Activated T-cell treated with anti-CD3 and anti-CD28 coated beads, Interleukin-2, amount 50 U/mL, for 72 hours (primary cell): ENCODE results near the gene MPI. TPM values are rescaled to one million over a fixed set of nuclear protein-coding genes. Genes with fewer than 3 reads are reported as not detected.
A peak's percentile ranks its signal among the peaks of the same experiment; 100 is the strongest.

ENCODE experiments used
- ATAC-seq, 2 donors: fragments of 150-1000 bp; cut with Tn5 transposase; replicated peaks in 1 of 2; 2 replicates each; pipeline ENCODE4 v1.10.0; 2021; ENCODE audit warnings: moderate library complexity in 2 of 2, mild to moderate bottlenecking in 1 of 2
- DNase-seq, 2 donors: peaks; one replicate each; pipeline ENCODE4 v3.0.0; 2021 to 2022; ENCODE audit warnings: mixed read lengths in 1 of 2
- H3K27ac Mint-ChIP-seq: one replicate; pipeline ENCODE4 v1.8.0; 2022; ENCODE audit warnings: mild to moderate bottlenecking, moderate library complexity, mixed read lengths
- H3K27me3 Mint-ChIP-seq: one replicate; pipeline ENCODE4 v1.8.0; 2022; ENCODE audit warnings: low read depth, mixed read lengths
- H3K36me3 Mint-ChIP-seq, 2 donors: one replicate each; pipeline ENCODE4 v1.8.0; 2022; ENCODE audit warnings: mixed read lengths in 2 of 2, mild to moderate bottlenecking in 1 of 2; ENCODE audit not compliant: insufficient read depth in 2 of 2
- H3K4me1 Mint-ChIP-seq: one replicate; pipeline ENCODE4 v1.8.0; 2022; ENCODE audit warnings: low read depth, mixed read lengths
- H3K4me3 Mint-ChIP-seq, 2 donors: one replicate each; pipeline ENCODE4 v1.8.0; 2022; ENCODE audit warnings: mild to moderate bottlenecking in 2 of 2, mixed read lengths in 2 of 2, moderate library complexity in 2 of 2
- H3K9me3 Mint-ChIP-seq, 2 donors: one replicate each; pipeline ENCODE4 v1.8.0; 2022; ENCODE audit warnings: mixed read lengths in 2 of 2
- total RNA-seq, 2 donors: library from RNA; stranded (reverse); gene quantifications; one replicate each; pipeline ENCODE4 v1.2.3, GENCODE V29; 2022

The MPI gene, protein sequence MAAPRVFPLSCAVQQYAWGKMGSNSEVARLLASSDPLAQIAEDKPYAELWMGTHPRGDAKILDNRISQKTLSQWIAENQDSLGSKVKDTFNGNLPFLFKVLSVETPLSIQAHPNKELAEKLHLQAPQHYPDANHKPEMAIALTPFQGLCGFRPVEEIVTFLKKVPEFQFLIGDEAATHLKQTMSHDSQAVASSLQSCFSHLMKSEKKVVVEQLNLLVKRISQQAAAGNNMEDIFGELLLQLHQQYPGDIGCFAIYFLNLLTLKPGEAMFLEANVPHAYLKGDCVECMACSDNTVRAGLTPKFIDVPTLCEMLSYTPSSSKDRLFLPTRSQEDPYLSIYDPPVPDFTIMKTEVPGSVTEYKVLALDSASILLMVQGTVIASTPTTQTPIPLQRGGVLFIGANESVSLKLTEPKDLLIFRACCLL
- total RNA-seq = 10 to 100 TPM; 29.6 to 32.1 TPM

DNA sequence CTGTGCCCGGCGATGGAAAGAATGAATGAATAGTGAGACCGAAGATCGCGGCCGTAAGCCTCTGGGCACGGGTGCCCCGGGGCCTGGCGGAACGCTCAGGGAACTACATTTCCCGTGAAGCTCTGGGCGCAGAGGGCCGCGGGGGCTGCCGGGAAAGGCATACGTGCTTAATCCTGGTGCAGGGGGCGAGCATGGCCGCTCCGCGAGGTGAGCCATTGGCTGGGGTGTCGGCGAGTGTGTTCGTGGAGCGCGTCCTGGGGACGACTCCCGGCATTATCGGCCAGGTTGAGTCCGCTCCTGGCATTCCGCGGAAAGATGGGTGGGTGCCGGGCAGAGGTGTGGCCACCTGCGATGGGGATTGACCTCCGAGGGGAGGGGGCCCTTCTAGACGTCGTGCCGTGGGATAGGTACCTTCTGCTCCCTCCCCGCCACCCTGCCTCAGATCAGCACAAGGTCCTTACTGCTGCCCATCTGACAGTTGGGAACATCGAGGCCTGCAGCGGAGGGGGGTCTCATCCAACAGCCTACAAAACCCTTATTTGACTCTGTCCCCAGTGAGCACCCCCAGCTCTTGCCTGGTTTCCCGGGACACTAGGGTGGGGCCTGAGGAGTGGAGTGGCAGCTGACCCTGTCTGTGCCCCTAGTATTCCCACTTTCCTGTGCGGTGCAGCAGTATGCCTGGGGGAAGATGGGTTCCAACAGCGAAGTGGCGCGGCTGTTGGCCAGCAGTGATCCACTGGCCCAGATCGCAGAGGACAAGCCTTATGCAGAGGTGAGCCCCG lies at the start of gene MPI:
Gene MPI, plus strand, starts transcription at position 160 of the 782 bp plus-strand sequence. Its CDS starts 32 bp downstream, at position 192.
- peak within 1 kb of the TSS; percentile 35 for H3K27ac Mint-ChIP-seq

DNA sequence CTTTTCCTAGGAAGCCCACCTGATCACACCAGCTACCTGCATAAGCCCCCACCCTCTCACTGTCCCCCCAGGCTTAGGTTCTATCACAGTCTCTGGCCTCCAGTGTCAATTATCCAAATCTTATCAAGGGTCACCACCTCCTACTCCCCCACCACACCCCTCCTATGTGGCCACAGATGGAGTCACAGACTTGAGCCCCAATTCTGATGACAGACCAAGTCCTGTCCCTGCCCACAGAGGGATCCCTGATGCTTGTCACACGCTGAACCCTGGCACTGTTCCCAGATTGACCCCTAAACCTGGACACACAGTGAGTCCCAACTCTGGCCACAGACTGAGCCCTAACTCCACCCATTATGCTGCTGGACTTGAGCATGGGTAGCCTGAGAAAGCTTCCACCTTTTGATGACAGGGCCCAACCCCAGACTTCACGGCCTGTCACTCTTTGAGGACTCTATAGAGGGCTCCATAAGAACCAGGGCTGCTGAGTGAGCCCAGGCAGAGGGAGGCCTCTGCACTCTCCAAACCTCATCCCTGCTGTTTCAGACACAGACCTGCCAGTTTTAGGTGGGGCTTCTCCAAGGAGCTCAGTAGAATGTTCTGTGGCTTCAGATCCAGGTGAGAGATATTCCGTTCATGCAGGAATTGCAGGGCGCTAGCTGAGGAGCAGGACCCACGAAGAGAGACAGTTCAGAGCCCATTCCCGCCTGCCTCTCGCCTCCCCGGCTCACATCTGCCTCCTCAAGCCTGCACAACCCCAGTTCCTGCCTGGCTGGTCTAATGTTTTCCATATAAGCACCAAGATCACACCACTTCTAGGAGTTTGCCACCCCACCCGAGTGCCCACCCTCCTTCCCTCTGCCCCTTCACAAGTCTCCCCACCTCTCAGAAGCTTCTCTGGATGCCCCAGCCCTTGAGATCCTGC lies 48.7 kb upstream of the MPI start:
- DNase-seq = no peak
- Mint-ChIP-seq H3K27ac (no peak overlapping the region), H3K27me3 (no peaks in the 10 kb centered on the region)

More for the DNA sequence above, at the start of gene MPI:
- no peaks in the 10 kb centered on the region for H3K9me3 Mint-ChIP-seq
- H3K4me3 Mint-ChIP-seq = peak within 1 kb of the TSS; percentile 85 to 94
- DNase-seq (peak; percentile 92 to 93), ATAC-seq (peak; percentile 97 to 99)
- H3K4me1 Mint-ChIP-seq = peaks cover 52% of the 10 kb centered on the region
- H3K36me3 Mint-ChIP-seq = peaks cover 0 to 7% of the 10 kb centered on the region in 2 donors
- no peaks in the 10 kb centered on the region for H3K27me3 Mint-ChIP-seq

DNA sequence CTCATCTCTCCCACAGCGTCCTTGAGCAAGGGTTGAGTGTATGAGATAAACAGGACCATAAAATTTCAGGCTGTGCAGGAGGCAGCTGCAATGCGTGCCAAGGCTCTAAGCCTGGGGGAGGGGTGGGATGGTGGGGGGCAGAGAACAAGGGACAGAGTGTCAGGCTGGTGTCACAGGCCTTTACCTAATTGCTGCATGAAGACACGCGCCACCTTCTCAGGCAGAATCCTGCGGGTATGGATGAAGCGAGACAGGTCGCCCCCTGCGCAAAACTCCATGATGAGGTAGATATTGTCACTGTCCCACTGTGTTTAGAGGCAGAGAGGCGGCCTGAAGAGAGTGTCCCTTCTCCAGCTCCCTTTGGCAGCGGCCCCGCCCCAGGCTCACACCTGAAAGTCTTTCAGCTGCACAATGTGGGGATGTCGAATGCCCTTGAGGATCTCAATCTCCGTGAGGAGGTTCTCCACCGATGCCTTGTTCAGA lies 47.9 kb upstream of the MPI start:
- DNase-seq = no peak
- no peaks in the 10 kb centered on the region for H3K9me3 Mint-ChIP-seq
- H3K4me3 Mint-ChIP-seq = peak overlapping the region; percentile 93
- H3K27me3 Mint-ChIP-seq = no peaks in the 10 kb centered on the region
- H3K27ac Mint-ChIP-seq = no peak overlapping the region
- H3K36me3 Mint-ChIP-seq = peaks cover 0 to 6% of the 10 kb centered on the region in 2 donors
- peaks cover 48% of the 10 kb centered on the region for H3K4me1 Mint-ChIP-seq
- ATAC-seq = no peak

More for the DNA sequence above, 48.7 kb upstream of the MPI start:
- peaks cover 48% of the 10 kb centered on the region for H3K4me1 Mint-ChIP-seq
- no peaks in the 10 kb centered on the region for H3K9me3 Mint-ChIP-seq
- peak overlapping the region; percentile 25 to 93 for H3K4me3 Mint-ChIP-seq
- no peak for ATAC-seq
- H3K36me3 Mint-ChIP-seq = peaks cover 0 to 3% of the 10 kb centered on the region in 2 donors

DNA sequence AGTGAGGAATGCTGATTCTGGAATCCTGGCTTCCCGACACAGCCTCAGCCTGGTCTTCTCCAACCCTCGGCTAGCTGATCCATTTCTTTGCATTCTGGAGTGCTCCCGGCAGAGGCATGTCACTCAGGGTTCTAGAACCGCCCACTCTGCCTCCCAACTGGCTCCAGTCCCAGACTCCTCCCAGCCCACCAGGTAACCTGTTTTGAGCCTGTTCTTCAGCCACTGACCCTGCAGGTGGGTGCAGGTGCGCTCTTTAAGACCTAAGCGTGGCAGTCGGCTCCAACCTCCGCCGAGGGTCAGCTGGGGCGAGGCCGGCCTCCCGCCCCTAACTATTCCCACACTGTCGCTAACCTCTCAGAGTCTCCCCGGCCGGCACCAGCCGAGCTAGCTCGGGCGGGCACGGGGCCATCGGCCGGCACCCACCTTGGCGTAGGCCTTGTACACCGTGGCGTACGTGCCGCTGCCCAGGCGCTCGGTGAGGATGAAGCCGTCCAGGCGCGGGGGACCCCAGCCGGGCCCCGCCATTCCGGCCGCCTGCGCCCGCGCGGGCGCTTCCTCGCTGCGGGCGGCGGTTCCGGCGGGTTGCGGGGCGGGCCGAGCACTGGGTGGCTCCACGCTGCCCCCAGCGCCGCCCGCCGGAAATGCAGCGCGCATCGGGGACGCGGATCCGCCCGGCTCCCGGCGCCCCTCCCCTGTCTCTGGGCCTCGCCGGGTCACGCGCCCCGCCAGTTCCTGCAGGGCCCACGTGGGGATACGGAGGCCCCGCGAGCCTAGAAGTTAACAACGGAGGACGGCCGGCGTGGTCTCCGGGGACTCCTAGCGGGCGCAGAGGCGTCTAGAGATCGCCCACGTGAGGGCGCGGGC lies 47.0 kb upstream of the MPI start, which contains the start of gene ULK3:
Gene ULK3, minus strand, starts transcription at position 576 of the 864 bp plus-strand sequence. Its CDS starts 51 bp downstream, at position 525.
- Mint-ChIP-seq H3K27ac (peak within 1 kb of the TSS; percentile 89), H3K4me1 (peaks cover 48% of the 10 kb centered on the region), H3K4me3 (peak within 1 kb of the TSS; percentile 93), H3K9me3 (no peaks in the 10 kb centered on the region), H3K36me3 (peaks cover 0 to 6% of the 10 kb centered on the region in 2 donors), H3K27me3 (no peaks in the 10 kb centered on the region)
- DNase-seq (peak; percentile 94 to 97), ATAC-seq (peak; percentile 86 to 91)

DNA sequence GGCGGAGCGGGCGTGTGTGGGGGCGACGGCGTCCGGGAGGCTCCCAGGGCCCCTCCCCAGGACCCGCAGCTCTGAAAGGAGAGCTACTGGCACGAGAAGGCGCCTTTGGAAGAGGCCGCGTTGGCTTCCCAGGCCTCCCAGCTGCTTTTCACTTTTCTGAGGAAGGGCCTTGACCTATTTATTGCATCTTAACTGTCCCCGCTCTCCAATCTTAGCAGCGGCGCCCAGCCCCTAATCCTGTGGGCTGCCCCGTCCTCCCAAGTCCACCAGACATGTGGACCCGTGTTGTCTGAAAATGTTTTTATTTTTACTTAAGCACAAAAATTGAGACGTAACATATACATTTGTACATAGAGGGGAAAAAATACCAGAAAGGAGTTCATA lies 46.4 kb upstream of the MPI start:
- H3K4me3 Mint-ChIP-seq = peak overlapping the region; percentile 93
- ATAC-seq (no peak), DNase-seq (no peak)
- H3K4me1 Mint-ChIP-seq = peaks cover 48% of the 10 kb centered on the region
- H3K27ac Mint-ChIP-seq = peak overlapping the region; percentile 85
- H3K9me3 Mint-ChIP-seq = no peaks in the 10 kb centered on the region
- no peaks in the 10 kb centered on the region for H3K27me3 Mint-ChIP-seq
- H3K36me3 Mint-ChIP-seq = peaks cover 0 to 6% of the 10 kb centered on the region in 2 donors

DNA sequence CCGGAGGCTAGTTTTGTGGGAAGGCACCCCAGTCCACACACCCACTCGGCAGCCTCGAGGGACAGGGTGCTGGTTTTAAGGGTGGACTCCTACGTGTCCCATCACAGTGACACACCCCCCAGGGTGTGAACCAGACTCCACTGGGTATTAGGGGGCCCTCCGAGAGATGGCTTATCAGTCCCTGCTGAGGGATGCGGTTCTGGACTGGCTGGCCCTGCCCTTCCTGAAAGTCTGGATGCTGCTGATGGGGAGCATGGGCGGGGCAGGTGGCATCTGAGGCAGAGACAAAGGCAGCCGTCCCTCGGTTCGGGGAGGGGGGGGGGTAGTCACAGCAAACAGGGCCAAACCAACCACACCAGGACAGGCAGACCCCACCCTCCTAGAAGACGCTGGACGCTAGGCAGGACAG lies 45.9 kb upstream of the MPI start:
- H3K27me3 Mint-ChIP-seq = no peaks in the 10 kb centered on the region
- H3K36me3 Mint-ChIP-seq = peaks cover 0 to 6% of the 10 kb centered on the region in 2 donors
- peaks cover 48% of the 10 kb centered on the region for H3K4me1 Mint-ChIP-seq
- H3K9me3 Mint-ChIP-seq = no peaks in the 10 kb centered on the region
- no peak overlapping the region for H3K27ac Mint-ChIP-seq
- DNase-seq (no peak), ATAC-seq (no peak)
- peak overlapping the region; percentile 64 to 93 for H3K4me3 Mint-ChIP-seq

DNA sequence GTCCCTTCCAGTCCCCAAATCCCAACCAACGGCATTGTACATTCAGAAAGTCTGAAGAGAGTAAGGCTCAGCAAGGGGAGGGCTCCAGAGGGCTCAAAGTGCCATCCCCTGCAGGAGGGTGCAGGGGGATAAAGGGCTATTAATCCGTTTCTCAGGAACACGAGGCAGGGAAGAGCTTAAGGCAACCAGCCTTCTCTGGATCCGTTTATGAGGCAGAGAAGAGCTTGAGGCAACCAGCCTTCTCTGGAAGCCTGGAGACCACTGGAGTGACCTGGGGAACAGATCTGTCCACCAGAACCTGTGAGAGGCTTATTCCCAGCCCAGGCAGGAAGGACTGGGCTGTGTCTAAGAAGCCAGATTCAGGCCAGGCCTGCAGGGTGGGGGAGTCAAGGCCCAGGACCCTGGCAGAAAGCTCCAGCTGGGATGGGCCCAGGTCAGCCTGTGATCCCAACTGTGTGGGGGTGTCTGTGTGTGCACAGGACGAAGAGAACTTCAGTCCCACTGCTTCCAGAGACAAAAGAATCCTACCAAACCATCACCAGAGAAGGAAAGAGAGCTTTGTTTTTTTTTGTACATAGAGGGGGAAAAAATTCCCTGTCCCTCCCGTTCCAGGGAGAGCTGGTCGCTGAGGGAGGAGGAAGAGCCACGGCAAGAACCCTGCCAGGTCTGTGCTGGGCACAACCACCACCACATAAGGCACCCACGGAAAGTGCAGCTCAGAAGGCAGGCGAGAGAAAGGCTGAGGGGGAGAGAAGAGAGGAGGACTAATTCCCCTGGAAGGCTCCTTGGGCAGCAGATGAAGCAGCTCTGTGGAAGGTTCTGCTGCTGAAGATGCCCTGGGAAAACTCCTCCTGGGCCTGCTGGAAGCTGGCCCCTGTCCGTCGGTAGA lies 45.3 kb upstream of the MPI start:
- H3K4me1 Mint-ChIP-seq = peaks cover 48% of the 10 kb centered on the region

DNA sequence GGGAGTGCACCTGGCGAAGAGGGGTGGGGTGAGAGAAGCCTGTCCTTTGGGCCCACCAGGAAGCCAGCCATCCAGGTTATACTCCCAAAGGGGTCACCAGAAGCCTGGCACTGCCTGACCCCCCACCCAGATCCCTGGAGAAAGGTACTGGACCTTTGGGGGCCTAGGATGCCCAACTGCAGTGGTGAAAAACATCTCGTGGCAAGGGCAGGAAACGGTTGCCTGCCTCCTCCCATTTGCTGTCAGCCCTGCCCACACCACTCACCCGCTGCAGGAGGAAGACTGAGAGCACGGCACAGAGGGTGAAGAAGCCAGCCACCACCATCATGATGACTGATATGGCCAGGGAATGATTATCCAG lies 44.7 kb upstream of the MPI start:
- H3K27ac Mint-ChIP-seq = peak overlapping the region; percentile 92
- peaks cover 0 to 6% of the 10 kb centered on the region in 2 donors for H3K36me3 Mint-ChIP-seq
- DNase-seq (peak; percentile 67 to 70), ATAC-seq (peak; percentile 49 to 64)
- H3K27me3 Mint-ChIP-seq = no peaks in the 10 kb centered on the region
- peak overlapping the region; percentile 64 to 93 for H3K4me3 Mint-ChIP-seq
- no peaks in the 10 kb centered on the region for H3K9me3 Mint-ChIP-seq
- peaks cover 46% of the 10 kb centered on the region for H3K4me1 Mint-ChIP-seq

More for the DNA sequence above, 45.3 kb upstream of the MPI start:
- H3K27ac Mint-ChIP-seq = peak overlapping the region; percentile 92
- H3K36me3 Mint-ChIP-seq = peaks cover 0 to 6% of the 10 kb centered on the region in 2 donors
- H3K9me3 Mint-ChIP-seq = no peaks in the 10 kb centered on the region
- no peaks in the 10 kb centered on the region for H3K27me3 Mint-ChIP-seq
- peak overlapping the region; percentile 64 to 93 for H3K4me3 Mint-ChIP-seq
- DNase-seq (peak; percentile 20 to 24), ATAC-seq (peak in 1 of 2 donors; percentile 2)

DNA sequence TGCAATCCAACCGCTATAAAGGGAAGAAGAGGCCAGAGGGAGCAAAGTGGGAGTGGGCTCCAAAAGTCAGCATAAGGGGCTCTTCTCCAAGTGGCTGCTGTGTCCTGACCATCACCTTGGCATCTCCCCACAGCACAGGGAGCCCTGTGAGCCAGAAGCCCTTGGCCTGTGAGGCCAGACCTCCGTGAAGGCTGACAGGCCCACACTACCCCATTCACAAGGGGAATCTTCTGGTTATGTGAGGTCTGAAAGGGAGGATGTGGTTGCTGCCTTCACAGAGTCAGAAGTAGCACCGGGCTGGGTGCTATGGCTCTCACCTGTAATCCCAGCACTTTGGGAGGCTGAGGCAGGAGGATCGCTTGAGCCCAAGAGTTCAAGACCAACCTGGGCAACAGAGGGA lies 44.3 kb upstream of the MPI start:
- peaks cover 42% of the 10 kb centered on the region for H3K4me1 Mint-ChIP-seq
- peak in 1 of 2 donors; percentile 28 for DNase-seq

DNA sequence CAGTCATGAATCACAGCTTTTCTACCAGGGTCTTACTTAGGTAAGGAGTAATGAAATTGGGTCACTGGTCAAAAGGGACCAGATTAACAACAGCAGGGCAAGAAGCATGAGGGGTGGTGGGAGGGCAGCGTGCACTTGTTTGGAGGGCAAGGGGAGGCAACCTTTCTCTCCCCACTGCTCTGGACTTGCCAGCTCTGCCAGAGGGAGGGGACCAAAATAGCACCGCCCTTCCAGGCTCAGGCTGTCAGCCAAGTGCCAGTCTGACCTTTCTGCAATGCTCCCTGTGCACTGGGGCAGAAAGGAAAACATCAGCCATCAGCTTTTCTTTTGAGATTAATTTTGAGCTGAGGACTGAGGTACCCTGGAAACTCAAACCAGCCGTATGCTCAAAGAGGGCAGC lies 42.4 kb upstream of the MPI start:
- H3K27ac Mint-ChIP-seq = peak overlapping the region; percentile 40

More for the DNA sequence above, 44.3 kb upstream of the MPI start:
- Mint-ChIP-seq H3K27ac (peak overlapping the region; percentile 92), H3K27me3 (no peaks in the 10 kb centered on the region), H3K4me3 (peak overlapping the region; percentile 64 to 93), H3K36me3 (peaks cover 0 to 6% of the 10 kb centered on the region in 2 donors), H3K9me3 (no peaks in the 10 kb centered on the region)
- peak; percentile 14 for ATAC-seq

DNA sequence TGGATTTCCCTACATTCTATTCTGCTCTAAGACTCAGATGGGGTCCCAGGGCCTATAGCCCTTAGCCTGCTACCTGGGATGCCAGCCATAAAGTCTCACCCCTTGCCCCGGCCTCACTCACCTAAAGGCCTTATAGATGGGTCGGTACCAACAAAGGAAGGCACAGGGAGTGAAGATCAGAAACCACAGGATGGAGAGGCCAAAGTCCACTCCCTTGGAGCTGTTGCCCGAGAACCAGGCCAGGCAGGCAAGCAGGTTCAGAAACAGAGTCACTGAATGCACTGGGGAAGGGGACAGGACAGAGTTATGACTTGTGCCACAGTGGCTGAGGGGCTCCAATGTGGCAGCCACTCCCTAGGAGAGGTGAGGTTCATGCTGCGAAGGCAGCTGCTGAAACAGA lies 39.4 kb upstream of the MPI start:
- peaks cover 0 to 9% of the 10 kb centered on the region in 2 donors for H3K36me3 Mint-ChIP-seq
- DNase-seq (no peak), ATAC-seq (no peak)
- no peaks in the 10 kb centered on the region for H3K27me3 Mint-ChIP-seq
- no peaks in the 10 kb centered on the region for H3K9me3 Mint-ChIP-seq
- H3K4me1 Mint-ChIP-seq = peaks cover 6% of the 10 kb centered on the region
- H3K4me3 Mint-ChIP-seq = no peak overlapping the region
- no peak overlapping the region for H3K27ac Mint-ChIP-seq

More for the DNA sequence above, 42.4 kb upstream of the MPI start:
- ATAC-seq (no peak), DNase-seq (no peak)
- peaks cover 0 to 5% of the 10 kb centered on the region in 2 donors for H3K36me3 Mint-ChIP-seq
- H3K4me1 Mint-ChIP-seq = peaks cover 23% of the 10 kb centered on the region
- H3K27me3 Mint-ChIP-seq = no peaks in the 10 kb centered on the region
- H3K9me3 Mint-ChIP-seq = no peaks in the 10 kb centered on the region
- H3K4me3 Mint-ChIP-seq = no peak overlapping the region
